Heart left ventricle (tissue), 13 donors: ENCODE data around the gene ZBTB39.
"Not testable (repeated sequence)": the region's sequence is repeated elsewhere in the genome, so short reads cannot be mapped to it uniquely, and the experiment has no call there.

Experiments used
- CTCF ChIP-seq, 12 donors: fragments of 200-600 bp; sonication (generic) in 4 of 12; IDR thresholded peaks; one replicate each; pipeline versions ENCODE4 v1.5.0 to v1.8.0; 2018 to 2022; ENCODE audit warnings: antibody characterized with exemption in 12 of 12, mild to moderate bottlenecking in 5 of 12
- POLR2A ChIP-seq, 2 donors: fragments of 450-650 bp; IDR thresholded peaks; one replicate each; pipeline ENCODE4 v1.6.1; 2017; ENCODE audit warnings: antibody characterized with exemption in 2 of 2, mild to moderate bottlenecking in 2 of 2, moderate library complexity in 2 of 2
- donor health status: ischemic (EF 13 %, LVEDD 7.1; RV severe dilation, severe dysfunction).
- donor health status: DM: no; HTN: yes; CAD: no.
- donor health status: DM: no; HTN: no; CAD: no.
- donor health status: ischemic (EF 25% LVEDD 6.9; RV normal size, moderate dysfunction).
- donor health status: ischemic (EF 25% LVEDD 5.7; RV mildly dilated, moderate dysfunction).
- donor health status: ischemic (EF 35%, LVEDD 5.7; RV mildly dilated, moderate dysfunction).
- donor health status: nonischemic (EF 11% LVEDD 7.7; RV severe dilation, severe dysfunction).
- donor health status: DM: yes; HTN: yes; CAD: no.
- donor health status: PGD.
- donor health status: ischemic (EF 29% LVEDD 5.4; RV normal size, mild dysfunction).
- donor health status: nonischemic (EF 23%, LVEDD 6.1; RV moderate dilation, normal function).

DNA sequence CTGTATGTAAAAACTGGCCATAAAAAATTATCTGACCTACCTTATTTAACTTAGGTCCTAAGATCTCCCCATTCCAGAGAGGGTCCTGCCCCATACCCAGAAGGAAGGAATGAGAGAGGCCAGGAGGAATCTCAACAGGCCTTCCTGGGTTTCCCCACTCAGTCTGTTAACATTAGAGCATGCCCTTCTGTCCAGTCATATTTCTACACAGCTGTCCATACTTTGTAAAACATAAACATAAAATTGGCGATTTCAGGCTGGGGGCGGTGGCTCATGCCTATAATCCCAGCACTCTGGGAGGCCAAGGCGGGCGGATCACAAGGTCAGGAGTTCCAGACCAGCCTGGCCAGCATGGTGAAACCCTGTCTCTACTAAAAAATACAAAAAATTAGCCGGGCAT lies 16.0 kb upstream of the ZBTB39 start:
- not testable (repeated sequence) for TF ChIP-seq POLR2A, CTCF (IDR thresholded peaks at IDR 0.05)
